Natural killer cell (primary cell): ENCODE results near the gene CDK14. TPM values are rescaled to one million over a fixed set of nuclear protein-coding genes. Genes with fewer than 3 reads are reported as not detected.

Experiments
- ATAC-seq, 3 donors: fragments of 150-1000 bp in 2 of 3; fragments of 200-7000 bp in 1 of 3; cut with Tn5 transposase; 1 replicate in 1 of 3; 2 replicates in 2 of 3; pipeline ENCODE4 v1.10.0; 2021; ENCODE audit warnings: mild to moderate bottlenecking in 2 of 3, moderate library complexity in 2 of 3
- DNase-seq, 2 donors: peaks; one replicate each; pipeline versions ENCODE4 v3.0.0 to v3.0.0-alpha.2; 2013 to 2021; ENCODE audit warnings: mixed read lengths in 1 of 2
- H3K27ac ChIP-seq: one replicate; pipeline ENCODE4 v1.5.1; 2013; ENCODE audit warnings: mild to moderate bottlenecking, low read length
- H3K27me3 ChIP-seq: one replicate; pipeline ENCODE4 v1.6.1; 2013; ENCODE audit warnings: low read length; ENCODE audit not compliant: control insufficient read depth, insufficient read depth
- H3K36me3 ChIP-seq: one replicate; pipeline ENCODE4 v1.6.1; 2013; ENCODE audit warnings: low read length; ENCODE audit not compliant: control insufficient read depth, insufficient read depth
- H3K4me1 ChIP-seq: one replicate; pipeline ENCODE4 v1.6.1; 2013; ENCODE audit warnings: low read length; ENCODE audit not compliant: control insufficient read depth, insufficient read depth
- H3K4me3 ChIP-seq: one replicate; pipeline ENCODE4 v1.5.1; 2013; ENCODE audit warnings: low read length
- H3K9me3 ChIP-seq: one replicate; pipeline ENCODE4 v1.6.1; 2013; ENCODE audit warnings: low read length; ENCODE audit not compliant: control insufficient read depth, insufficient read depth
- H3K27ac Mint-ChIP-seq, 2 donors: one replicate each; pipeline ENCODE4 v1.8.0; 2022; ENCODE audit warnings: mild to moderate bottlenecking in 2 of 2, mixed read lengths in 2 of 2, moderate library complexity in 1 of 2
- H3K27me3 Mint-ChIP-seq, 2 donors: one replicate each; pipeline ENCODE4 v1.8.0; 2022; ENCODE audit warnings: low read depth in 2 of 2, mixed read lengths in 2 of 2
- H3K36me3 Mint-ChIP-seq: one replicate; pipeline ENCODE4 v1.8.0; 2022; ENCODE audit warnings: mixed read lengths
- H3K4me1 Mint-ChIP-seq, 2 donors: one replicate each; pipeline ENCODE4 v1.8.0; 2022; ENCODE audit warnings: mixed read lengths in 2 of 2
- H3K4me3 Mint-ChIP-seq: one replicate; pipeline ENCODE4 v1.8.0; 2022; ENCODE audit warnings: mild to moderate bottlenecking, moderate library complexity, mixed read lengths
- H3K9me3 Mint-ChIP-seq, 2 donors: one replicate each; pipeline ENCODE4 v1.8.0; 2022; ENCODE audit warnings: mixed read lengths in 2 of 2
- CTCF ChIP-seq: fragments of 200-600 bp; IDR thresholded peaks from one replicate; pipeline ENCODE4 v1.8.0; 2022; ENCODE audit warnings: antibody characterized with exemption
- WGBS: methylation state at CpG from one replicate; pipeline ENCODE4 v1.1.7; 2013; ENCODE audit warnings: missing lambda C conversion rate; ENCODE audit not compliant: insufficient coverage; 5-methylcytosine and 5-hydroxymethylcytosine counted together
- intact Hi-C: fragments of 100-400 bp; cut with micrococcal nuclease; formaldehyde crosslinking; loops from one replicate; pipeline ENCODE4 v1.14.2; 2022
- total RNA-seq, 4 donors: library from RNA; stranded (reverse); fragments of 120-200 nt in 1 of 4; gene quantifications; one replicate each; pipeline versions ENCODE4 v1.2.3 to v1.2.4, GENCODE V29; 2013 to 2022

Gene CDK14
- total RNA-seq, 3 donors from 2014 or later (not counting 1 experiment from before 2014, with no cell fraction given), result 1.2 to 12.5 (median 1.9) TPM

- Mint-ChIP-seq H3K36me3 (no peaks in the 10 kb centered on the region), H3K9me3 (peaks cover 17 to 21% of the 10 kb centered on the region in 2 donors), H3K27me3 (no peaks in the 10 kb centered on the region), H3K4me1 (no peaks in the 10 kb centered on the region), H3K27ac (no peak overlapping the region), H3K4me3 (no peak overlapping the region)
- no peaks in the 10 kb centered on the region for H3K4me1 ChIP-seq
- DNase-seq, result no peak
- ATAC-seq, result no peak
- no peak overlapping the region for H3K4me3 ChIP-seq
- intact Hi-C loops, result no loop called here
- WGBS, result 73% methylated on average over 5 of the region's 5 CpGs
- H3K9me3 ChIP-seq, result peaks cover 7% of the 10 kb centered on the region
- H3K36me3 ChIP-seq, result no peaks in the 10 kb centered on the region
- H3K27me3 ChIP-seq, result no peaks in the 10 kb centered on the region
- TF ChIP-seq CTCF, result no peak
- no peak overlapping the region for H3K27ac ChIP-seq
Observed at GRCh38 chr7:90824386-90825307, 228.5 kb downstream of the CDK14 start.

GRCh38 chr7:90825779-90826178 lies 229.7 kb downstream of the CDK14 start:
- no peak for TF ChIP-seq CTCF
- no peak overlapping the region for H3K27ac ChIP-seq
- no CpG with 5 or more reads among the region's 2 CpGs for WGBS

GRCh38 chr7:90828601-90829000 lies 232.5 kb downstream of the CDK14 start:
- no peaks in the 10 kb centered on the region for H3K4me1 ChIP-seq
- Mint-ChIP-seq H3K27me3 (no peaks in the 10 kb centered on the region), H3K4me3 (no peak overlapping the region), H3K27ac (no peak overlapping the region), H3K9me3 (peaks cover 9 to 10% of the 10 kb centered on the region in 2 donors), H3K36me3 (no peaks in the 10 kb centered on the region), H3K4me1 (no peaks in the 10 kb centered on the region)
- no peak for DNase-seq
- intact Hi-C loops, result no loop called here
- no peak for ATAC-seq
- no peak overlapping the region for H3K4me3 ChIP-seq
- TF ChIP-seq CTCF, result no peak
- H3K27ac ChIP-seq, result no peak overlapping the region
- H3K36me3 ChIP-seq, result no peaks in the 10 kb centered on the region
- H3K27me3 ChIP-seq, result no peaks in the 10 kb centered on the region
- peaks cover 9% of the 10 kb centered on the region for H3K9me3 ChIP-seq
- WGBS, result 76% methylated on average over 1 of the region's 3 CpGs

More at GRCh38 chr7:90825779-90826178, 229.7 kb downstream of the CDK14 start:
- Mint-ChIP-seq H3K27me3 (no peaks in the 10 kb centered on the region), H3K4me1 (no peaks in the 10 kb centered on the region), H3K27ac (no peak overlapping the region), H3K9me3 (peaks cover 12 to 14% of the 10 kb centered on the region in 2 donors), H3K4me3 (no peak overlapping the region), H3K36me3 (no peaks in the 10 kb centered on the region)
- DNase-seq (no peak), ATAC-seq (no peak)
- Histone ChIP-seq H3K36me3 (no peaks in the 10 kb centered on the region), H3K4me1 (no peaks in the 10 kb centered on the region), H3K27me3 (no peaks in the 10 kb centered on the region), H3K4me3 (no peak overlapping the region), H3K9me3 (peaks cover 13% of the 10 kb centered on the region)
- intact Hi-C loops, result no loop called here
